GM23338 (cell line): ENCODE results near the gene SLC5A2. TPM values are rescaled to one million over a fixed set of nuclear protein-coding genes. Genes with fewer than 3 reads are reported as not detected.

Source experiments
- ATAC-seq: fragments of 200-7000 bp; cut with Tn5 transposase; 3 replicates; pipeline ENCODE4 v1.9.1; 2020
- DNase-seq: peaks from one replicate; pipeline ENCODE4 v3.0.0-alpha.2; 2015; ENCODE audit warnings: low spot score
- H2AFZ ChIP-seq: fragments of 200-600 bp; sonication (generic); 2 replicates; pipeline ENCODE4 v1.8.0; 2016; ENCODE audit warnings: antibody characterized with exemption, mild to moderate bottlenecking, moderate library complexity
- H3F3A ChIP-seq: fragments of 200-600 bp; sonication (generic); replicated peaks from 2 replicates; pipeline ENCODE4 v1.8.0; 2017; ENCODE audit warnings: antibody characterized with exemption, mixed run types, low read depth
- H3K27ac ChIP-seq: fragments of 200-600 bp; sonication (generic); 2 replicates; pipeline ENCODE4 v1.6.1; 2016; ENCODE audit warnings: low read depth
- H3K27me3 ChIP-seq: fragments of 200-600 bp; sonication (generic); 2 replicates; pipeline ENCODE4 v1.8.0; 2016; ENCODE audit warnings: mild to moderate bottlenecking, mixed run types, moderate library complexity; ENCODE audit not compliant: insufficient read depth
- H3K36me3 ChIP-seq: fragments of 200-600 bp; sonication (generic); 2 replicates; pipeline ENCODE4 v1.8.0; 2016; ENCODE audit warnings: mild to moderate bottlenecking; ENCODE audit not compliant: insufficient read depth
- H3K4me1 ChIP-seq: fragments of 200-600 bp; sonication (generic); 2 replicates; pipeline ENCODE4 v1.8.0; 2016; ENCODE audit warnings: mild to moderate bottlenecking, moderate library complexity; ENCODE audit not compliant: insufficient read depth
- H3K4me2 ChIP-seq: fragments of 200-600 bp; sonication (generic); 2 replicates; pipeline ENCODE4 v1.7.1; 2017; ENCODE audit warnings: mixed run types
- H3K4me3 ChIP-seq: fragments of 200-600 bp; sonication (generic); 2 replicates; pipeline ENCODE4 v1.6.1; 2016; ENCODE audit warnings: mixed run types
- H3K79me2 ChIP-seq: fragments of 200-600 bp; sonication (generic); replicated peaks from 2 replicates; pipeline ENCODE4 v1.8.0; 2017; ENCODE audit warnings: mild to moderate bottlenecking; ENCODE audit not compliant: insufficient read depth
- H3K9me2 ChIP-seq: fragments of 200-600 bp; sonication (generic); 2 replicates; pipeline ENCODE4 v1.8.0; 2017; ENCODE audit not compliant: insufficient read depth
- H4K20me1 ChIP-seq: fragments of 200-600 bp; sonication (generic); replicated peaks from 2 replicates; pipeline ENCODE4 v1.8.0; 2017; ENCODE audit warnings: mild to moderate bottlenecking; ENCODE audit not compliant: insufficient read depth
- H3K27ac Mint-ChIP-seq: 2 replicates; pipeline ENCODE4 v1.8.0; 2020; ENCODE audit warnings: inconsistent platforms, mild to moderate bottlenecking, moderate library complexity, mixed read lengths
- H3K27me3 Mint-ChIP-seq: 3 replicates; pipeline ENCODE4 v1.8.0; 2022; ENCODE audit warnings: low read depth, mild to moderate bottlenecking, moderate library complexity, mixed read lengths, inconsistent platforms; ENCODE audit not compliant: insufficient read depth, poor library complexity
- H3K36me3 Mint-ChIP-seq: 3 replicates; pipeline ENCODE4 v1.8.0; 2021; ENCODE audit warnings: low read depth, mild to moderate bottlenecking, inconsistent platforms, moderate library complexity, mixed read lengths
- H3K4me1 Mint-ChIP-seq: 3 replicates; pipeline ENCODE4 v1.8.0; 2020; ENCODE audit warnings: mild to moderate bottlenecking, inconsistent platforms, mixed read lengths
- H3K4me3 Mint-ChIP-seq: 3 replicates; pipeline ENCODE4 v1.8.0; 2021; ENCODE audit warnings: moderate library complexity, mild to moderate bottlenecking, inconsistent platforms, mixed read lengths
- H3K9me3 Mint-ChIP-seq: 3 replicates; pipeline ENCODE4 v1.8.0; 2020; ENCODE audit warnings: moderate library complexity, mild to moderate bottlenecking, inconsistent platforms, mixed read lengths
- CREB1 ChIP-seq: fragments of 250-450 bp; sonication (Bioruptor Pico); IDR thresholded peaks from 2 replicates; pipeline ENCODE4 v1.5.0; 2020; ENCODE audit warnings: low read depth, mild to moderate bottlenecking, moderate library complexity
- CTCF ChIP-seq, 2 experiments: fragments of 200-600 bp in 1 of 2; sonication (generic) in 1 of 2; conservative IDR thresholded peaks; 2 replicates each; pipeline versions ENCODE4 v1.5.1 to v1.6.1; 2016 to 2017; ENCODE audit warnings: antibody characterized with exemption in 2 of 2, low read depth in 2 of 2, mild to moderate bottlenecking in 2 of 2, moderate library complexity in 1 of 2
- ETS1 ChIP-seq: IDR thresholded peaks from 2 replicates; pipeline ENCODE4 v1.6.1; 2016; ENCODE audit warnings: antibody characterized with exemption
- EZH2 ChIP-seq: fragments of 200-600 bp; sonication (generic); IDR thresholded peaks from one replicate; pipeline ENCODE4 v1.8.0; 2017; ENCODE audit warnings: antibody characterized with exemption, mild to moderate bottlenecking, low read depth; ENCODE audit not compliant: unreplicated experiment
- EZH2phosphoT487 ChIP-seq: fragments of 200-600 bp; sonication (generic); IDR thresholded peaks from one replicate; pipeline ENCODE4 v1.8.1; 2018; ENCODE audit warnings: antibody characterized with exemption; ENCODE audit not compliant: unreplicated experiment
- JUNB ChIP-seq: IDR thresholded peaks from one replicate; pipeline ENCODE4 v1.6.1; 2016; ENCODE audit warnings: antibody characterized with exemption; ENCODE audit not compliant: unreplicated experiment
- STAT1 ChIP-seq: IDR thresholded peaks from one replicate; pipeline ENCODE4 v1.6.1; 2016; ENCODE audit warnings: antibody characterized with exemption; ENCODE audit not compliant: unreplicated experiment
- ZNF114 ChIP-seq: fragments of 250-450 bp; sonication (Bioruptor Pico); IDR thresholded peaks from 2 replicates; pipeline ENCODE4 v1.5.0; 2020; ENCODE audit warnings: mild to moderate bottlenecking, moderate library complexity
- ZNF462 ChIP-seq: fragments of 250-450 bp; sonication (Bioruptor Pico); IDR thresholded peaks from 2 replicates; pipeline ENCODE4 v1.5.0; 2020; ENCODE audit warnings: mild to moderate bottlenecking, moderate library complexity
- polyA plus RNA-seq: library from polyadenylated mRNA; unstranded; fragments of >200 nt; fragmentation: Nextera tagmentation; extraction: Ambion mirVana; gene quantifications from 2 replicates; pipeline ENCODE4 v1.2.1, GENCODE V29; 2016
- total RNA-seq: library from RNA; depleted of rRNA; stranded (reverse); fragments of >200 nt; shearing (Covaris generic); gene quantifications from 2 replicates; pipeline ENCODE4 v1.2.3, GENCODE V29; 2014

SLC5A2 gene
- total and polyA plus RNA-seq, 2 experiments from 2014 or later, result 0.76 to 3.6 TPM

GRCh38 chr16:31486045-31486444 is 3.1 kb downstream of the SLC5A2 start (continued):
- TF ChIP-seq ZNF462 (no peak), EZH2 (no peak), ETS1 (no peak), ZNF114 (CRISPR knock-in tag) (no peak), JUNB (no peak), STAT1 (no peak), EZH2phosphoT487 (no peak)

GRCh38 chr16:31487071-31487719 is 4.3 kb downstream of the SLC5A2 start:
- Histone ChIP-seq H3K27ac (no peak overlapping the region), H3K27me3 (peaks cover 65% of the 10 kb centered on the region), H3F3A (no peaks in the 10 kb centered on the region), H3K4me1 (no peaks in the 10 kb centered on the region; the same call in 1 of the 2 replicates), H3K36me3 (no peaks in the 10 kb centered on the region), H4K20me1 (no peaks in the 10 kb centered on the region), H3K4me3 (peak overlapping the region; percentile 71), H2AFZ (peak overlapping the region; percentile 98), H3K4me2 (peak overlapping the region; percentile 88), H3K79me2 (no peaks in the 10 kb centered on the region), H3K9me2 (no peaks in the 10 kb centered on the region)
- Mint-ChIP-seq H3K4me3 (peak overlapping the region; percentile 79), H3K4me1 (peaks cover 17% of the 10 kb centered on the region; the same call in 2 of the 3 replicates), H3K9me3 (no peaks in the 10 kb centered on the region; the same call in 2 of the 3 replicates), H3K27ac (no peak overlapping the region), H3K27me3 (peaks cover 58% of the 10 kb centered on the region), H3K36me3 (peaks cover 15% of the 10 kb centered on the region)
- no peak for DNase-seq
- peak; percentile 3 for ATAC-seq
- TF ChIP-seq EZH2 (peak; percentile 70), EZH2phosphoT487 (no peak), CTCF (conservative IDR thresholded peaks at IDR 0.05; ENCODE audit: low read depth in 2 of 2) (no peak), CREB1 (no peak)
